HG03565 (cell line): ENCODE measurements around the gene PARPBP.
"Not testable (repeated sequence)": the region's sequence is repeated elsewhere in the genome, so short reads cannot be mapped to it uniquely, and the experiment has no call there.

ENCODE experiments used
- ATAC-seq: cut with Tn5 transposase; IDR thresholded peaks from one replicate; pipeline ENCODE4 v1.9.1; 2021; ENCODE audit warnings: mild to moderate bottlenecking, moderate library complexity; ENCODE audit not compliant: unreplicated experiment

The PARPBP gene

GRCh38 chr12:102234599-102234998 lies 114.6 kb downstream of the PARPBP start:
- no peak for ATAC-seq

- ATAC-seq = not testable (repeated sequence)
Observed at GRCh38 chr12:102240859-102241258, 120.9 kb downstream of the PARPBP start.
